ENCODE measurements around the gene NCOR1. TPM values are rescaled to one million over a fixed set of nuclear protein-coding genes. Genes with fewer than 3 reads are reported as not detected.

NCOR1 gene
- total and polyA plus RNA-seq, 9 of the 15 experiments (the other 6 are each of a cell fraction or from before 2014, with no cell fraction given), result 20.2 to 66.5 (median 50.9) TPM

GRCh38 chr17:16217002-16217635 is 1.8 kb upstream of the NCOR1 start, which contains the start of gene PIGL (continued):
- TF ChIP-seq ZKSCAN1 (IDR thresholded peaks at IDR 0.05; ENCODE audit: low read depth, low read length) (no peak), KAT2B (IDR thresholded peaks at IDR 0.05; ENCODE audit: low read depth, low read length) (no peak), MNT (conservative IDR thresholded peaks at IDR 0.05) (peak in 1 of 2 experiments; percentile 77; a peak in 2 of 4 replicates), NR4A1 (CRISPR knock-in tag; IDR thresholded peaks at IDR 0.05) (no peak), NR4A1 (tag; IDR thresholded peaks at IDR 0.05) (no peak), ZNF324 (CRISPR knock-in tag; IDR thresholded peaks at IDR 0.05) (no peak), HMG20B (CRISPR knock-in tag; IDR thresholded peaks at IDR 0.05) (no peak), ETS2 (tag; IDR thresholded peaks at IDR 0.05; ENCODE audit: borderline replicate concordance, poor library complexity, severe bottlenecking) (no peak), ZBED1 (IDR thresholded peaks at IDR 0.05) (no peak), GABPB2 (CRISPR knock-in tag; conservative IDR thresholded peaks at IDR 0.05) (no peak), FOXK1 (CRISPR knock-in tag; IDR thresholded peaks at IDR 0.05; ENCODE audit: borderline replicate concordance) (no peak), ZNF830 (CRISPR knock-in tag; IDR thresholded peaks at IDR 0.05) (no peak), NCOA4 (IDR thresholded peaks at IDR 0.05; ENCODE audit: partially characterized antibody) (no peak), ZZZ3 (IDR thresholded peaks at IDR 0.05) (no peak), ZNF609 (CRISPR knock-in tag; IDR thresholded peaks at IDR 0.05; ENCODE audit: borderline replicate concordance) (no peak), FOXO4 (CRISPR knock-in tag; IDR thresholded peaks at IDR 0.05) (no peak), SMC3 (conservative IDR thresholded peaks at IDR 0.05; ENCODE audit: insufficient read depth, low read depth, low read length) (no peak), ZNF384 (IDR thresholded peaks at IDR 0.05; ENCODE audit: low read depth, low read length) (no peak), CAMTA2 (CRISPR knock-in tag; conservative IDR thresholded peaks at IDR 0.05) (no peak), MECOM (CRISPR knock-in tag; IDR thresholded peaks at IDR 0.05) (no peak), PML (IDR thresholded peaks at IDR 0.05; ENCODE audit: low read length) (peak; percentile 59; the same call in 1 of the 2 replicates), ELK3 (CRISPR knock-in tag; IDR thresholded peaks at IDR 0.05) (no peak)
